ENCODE data around the gene CASTOR2.
"Not testable (repeated sequence)": the region's sequence is repeated elsewhere in the genome, so short reads cannot be mapped to it uniquely, and the experiment has no call there.

DNA sequence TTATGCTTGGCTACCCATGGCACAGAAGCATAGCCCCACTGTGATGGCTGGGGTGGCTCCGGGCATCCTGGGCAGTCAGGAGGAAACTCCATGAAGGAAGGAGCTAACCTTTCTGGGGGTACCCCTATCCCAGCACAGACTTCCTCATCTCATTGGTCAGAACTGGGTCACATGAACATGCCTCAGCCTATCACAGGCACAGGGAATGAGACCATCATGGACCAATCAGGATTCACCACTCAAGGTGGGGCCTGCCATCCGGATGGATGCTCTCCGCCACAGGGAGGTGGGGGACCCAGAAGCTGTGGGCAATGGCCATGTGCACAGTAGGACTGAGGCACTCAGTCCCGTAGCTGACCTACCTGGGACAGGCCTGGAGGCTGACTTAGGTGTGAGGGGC is 6.9 kb downstream of the CASTOR2 start:
- TF ChIP-seq, protein P1, sequence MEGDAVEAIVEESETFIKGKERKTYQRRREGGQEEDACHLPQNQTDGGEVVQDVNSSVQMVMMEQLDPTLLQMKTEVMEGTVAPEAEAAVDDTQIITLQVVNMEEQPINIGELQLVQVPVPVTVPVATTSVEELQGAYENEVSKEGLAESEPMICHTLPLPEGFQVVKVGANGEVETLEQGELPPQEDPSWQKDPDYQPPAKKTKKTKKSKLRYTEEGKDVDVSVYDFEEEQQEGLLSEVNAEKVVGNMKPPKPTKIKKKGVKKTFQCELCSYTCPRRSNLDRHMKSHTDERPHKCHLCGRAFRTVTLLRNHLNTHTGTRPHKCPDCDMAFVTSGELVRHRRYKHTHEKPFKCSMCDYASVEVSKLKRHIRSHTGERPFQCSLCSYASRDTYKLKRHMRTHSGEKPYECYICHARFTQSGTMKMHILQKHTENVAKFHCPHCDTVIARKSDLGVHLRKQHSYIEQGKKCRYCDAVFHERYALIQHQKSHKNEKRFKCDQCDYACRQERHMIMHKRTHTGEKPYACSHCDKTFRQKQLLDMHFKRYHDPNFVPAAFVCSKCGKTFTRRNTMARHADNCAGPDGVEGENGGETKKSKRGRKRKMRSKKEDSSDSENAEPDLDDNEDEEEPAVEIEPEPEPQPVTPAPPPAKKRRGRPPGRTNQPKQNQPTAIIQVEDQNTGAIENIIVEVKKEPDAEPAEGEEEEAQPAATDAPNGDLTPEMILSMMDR (IDR thresholded peaks at IDR 0.05; ENCODE audit: borderline replicate concordance, extremely low read depth, low read length, poor library complexity, severe bottlenecking) = not testable (repeated sequence)
- not testable (repeated sequence) for TF ChIP-seq EZH2 (IDR thresholded peaks at IDR 0.05; ENCODE audit: borderline replicate concordance, low read depth, low read length, severe bottlenecking)

All from DND-41 (cell line).